DMS79 (cell line): ENCODE data around the gene DNAAF3.

ENCODE experiments used
- DNase-seq: peaks from one replicate; lab custom pipeline; 2025; lab: John Stamatoyannopoulos, UW

The DNAAF3 gene

GRCh38 chr19:55116232-55116858 lies 50.1 kb downstream of the DNAAF3 start:
- peak; percentile 24 for DNase-seq

- no peak for DNase-seq
These were observed 50.9 kb downstream of the DNAAF3 start for GRCh38 chr19:55115446-55116065.

GRCh38 chr19:55114566-55115145 lies 51.8 kb downstream of the DNAAF3 start:
- DNase-seq, result no peak

GRCh38 chr19:55113570-55114039 lies 52.8 kb downstream of the DNAAF3 start:
- peak; percentile 33 for DNase-seq

DNA sequence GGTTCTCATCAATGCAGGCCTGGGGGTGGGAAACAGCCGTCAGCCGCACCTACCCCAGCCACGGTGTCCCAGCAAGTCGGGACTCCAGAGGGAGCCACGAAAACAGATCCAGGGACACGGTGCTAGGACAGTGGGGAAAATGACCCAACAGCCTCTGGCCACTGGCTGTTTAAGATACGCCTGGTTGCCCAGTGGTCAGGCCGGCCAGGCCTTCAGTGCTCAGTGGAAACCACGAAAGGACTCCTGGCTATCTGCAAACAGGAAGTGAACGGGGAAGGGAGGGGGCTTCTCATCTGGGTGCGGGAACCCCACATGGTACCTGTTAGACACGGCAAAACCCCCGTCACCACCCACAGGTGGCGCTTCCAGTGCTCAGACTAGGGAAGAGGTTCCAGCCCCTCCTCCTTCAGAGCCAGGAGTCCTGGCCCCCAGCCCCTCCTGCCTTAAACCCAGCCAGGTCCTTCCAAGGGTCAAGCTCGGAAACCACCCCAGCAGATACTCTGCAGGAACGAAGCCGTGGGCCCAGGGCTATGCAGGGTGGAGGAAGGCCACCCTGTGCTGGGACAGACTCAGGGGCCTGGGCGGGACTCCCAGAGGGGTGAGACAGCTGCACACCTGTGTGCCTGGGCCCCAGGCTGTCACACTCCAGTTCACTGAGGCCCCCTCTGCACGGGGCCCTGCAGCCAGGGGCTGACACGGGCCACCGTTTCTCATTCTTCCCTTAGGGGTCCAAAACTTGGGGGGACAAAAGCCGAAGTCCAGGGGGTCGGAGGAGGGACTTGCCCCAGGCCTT lies 53.4 kb downstream of the DNAAF3 start:
- no peak for DNase-seq

- DNase-seq, result no peak
These were observed 54.1 kb downstream of the DNAAF3 start for GRCh38 chr19:55112246-55112776.

DNA sequence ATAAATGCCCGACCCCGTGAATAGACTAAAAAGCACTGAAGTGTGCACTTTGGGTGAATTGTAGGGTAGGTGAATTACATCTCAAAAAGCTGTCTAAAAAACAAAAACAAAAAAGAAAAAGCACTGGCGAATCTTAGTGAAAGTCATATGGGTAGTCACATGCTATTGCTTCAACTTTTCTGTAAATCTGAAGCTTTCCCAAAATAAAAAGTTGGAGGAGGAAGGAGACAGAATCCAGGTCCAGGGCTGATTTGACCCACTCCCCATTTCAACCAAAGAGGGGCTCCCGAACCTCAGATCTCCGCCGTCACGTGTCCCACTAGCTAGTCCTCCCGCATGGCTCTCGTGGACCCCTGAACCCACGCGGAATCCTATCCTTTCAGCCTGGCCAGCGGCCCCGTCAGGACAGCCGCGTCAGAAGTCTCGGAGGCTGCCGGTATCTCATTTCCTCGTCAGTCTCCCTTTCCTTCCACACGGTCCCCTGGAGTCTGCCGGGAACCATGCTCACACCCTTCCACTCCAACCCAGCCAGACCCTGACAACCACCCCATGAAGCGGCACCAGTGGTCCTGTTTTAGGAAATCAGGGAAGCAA lies 55.1 kb downstream of the DNAAF3 start:
- no peak for DNase-seq

GRCh38 chr19:55109527-55110291 lies 56.7 kb downstream of the DNAAF3 start:
- no peak for DNase-seq
